A549 (cell line): ENCODE measurements around the gene MARK3.

Experiments
- BCL3 ChIP-seq: fragments of >200 bp; sonication (Bioruptor Twin); formaldehyde crosslinking; IDR thresholded peaks from 3 replicates; pipeline ENCODE4 v1.6.1; 2016
- BHLHE40 ChIP-seq: IDR thresholded peaks from 2 replicates; pipeline ENCODE4 v1.6.1; 2012; ENCODE audit warnings: low read depth, low read length, inconsistent platforms
- HDAC2 ChIP-seq: fragments of 200-600 bp; sonication (generic); IDR thresholded peaks from 2 replicates; pipeline ENCODE4 v1.6.1; 2016
- MYC ChIP-seq: IDR thresholded peaks from 2 replicates; pipeline ENCODE4 v1.6.1; 2012; ENCODE audit warnings: mild to moderate bottlenecking, inconsistent platforms, low read length, improper control_type of control experiment, borderline replicate concordance
- RFX5 ChIP-seq: fragments of 450-650 bp; IDR thresholded peaks from 2 replicates; pipeline ENCODE4 v1.7.1; 2014; ENCODE audit warnings: antibody characterized with exemption, mild to moderate bottlenecking, moderate library complexity
- SMC3 ChIP-seq: fragments of >200 bp; sonication (Bioruptor Twin); formaldehyde crosslinking; IDR thresholded peaks from 3 replicates; pipeline ENCODE4 v1.6.1; 2018; ENCODE audit warnings: inconsistent platforms
- USF2 ChIP-seq: fragments of 450-650 bp; IDR thresholded peaks from 2 replicates; pipeline ENCODE4 v1.6.1; 2014; ENCODE audit warnings: antibody characterized with exemption
- ZFP36 ChIP-seq: fragments of 450-650 bp; IDR thresholded peaks from 2 replicates; pipeline ENCODE4 v1.6.1; 2014; ENCODE audit warnings: borderline replicate concordance; ENCODE audit not compliant: partially characterized antibody
- TF ChIP-seq, protein P1 (sequence below): fragments of >200 bp; sonication (Bioruptor Twin); formaldehyde crosslinking; IDR thresholded peaks from 3 replicates; pipeline ENCODE4 v1.5.1; 2016

GRCh38 chr14:103542605-103543088, 157.4 kb downstream of the MARK3 start:
- TF ChIP-seq, protein P1, sequence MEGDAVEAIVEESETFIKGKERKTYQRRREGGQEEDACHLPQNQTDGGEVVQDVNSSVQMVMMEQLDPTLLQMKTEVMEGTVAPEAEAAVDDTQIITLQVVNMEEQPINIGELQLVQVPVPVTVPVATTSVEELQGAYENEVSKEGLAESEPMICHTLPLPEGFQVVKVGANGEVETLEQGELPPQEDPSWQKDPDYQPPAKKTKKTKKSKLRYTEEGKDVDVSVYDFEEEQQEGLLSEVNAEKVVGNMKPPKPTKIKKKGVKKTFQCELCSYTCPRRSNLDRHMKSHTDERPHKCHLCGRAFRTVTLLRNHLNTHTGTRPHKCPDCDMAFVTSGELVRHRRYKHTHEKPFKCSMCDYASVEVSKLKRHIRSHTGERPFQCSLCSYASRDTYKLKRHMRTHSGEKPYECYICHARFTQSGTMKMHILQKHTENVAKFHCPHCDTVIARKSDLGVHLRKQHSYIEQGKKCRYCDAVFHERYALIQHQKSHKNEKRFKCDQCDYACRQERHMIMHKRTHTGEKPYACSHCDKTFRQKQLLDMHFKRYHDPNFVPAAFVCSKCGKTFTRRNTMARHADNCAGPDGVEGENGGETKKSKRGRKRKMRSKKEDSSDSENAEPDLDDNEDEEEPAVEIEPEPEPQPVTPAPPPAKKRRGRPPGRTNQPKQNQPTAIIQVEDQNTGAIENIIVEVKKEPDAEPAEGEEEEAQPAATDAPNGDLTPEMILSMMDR = no peak
- TF ChIP-seq ZFP36 = no peak
- no peak for TF ChIP-seq RFX5
- TF ChIP-seq MYC = no peak
- TF ChIP-seq BHLHE40 = no peak
- no peak for TF ChIP-seq SMC3
- no peak for TF ChIP-seq HDAC2
- no peak for TF ChIP-seq BCL3
- TF ChIP-seq USF2 = no peak
